Neural progenitor cell (in vitro differentiated cells): ENCODE results near the gene PAPSS2.

Source experiments
- EZH2 ChIP-seq: fragments of 200-600 bp; sonication (generic); IDR thresholded peaks from 2 replicates; pipeline ENCODE4 v1.6.1; 2017; ENCODE audit warnings: antibody characterized with exemption, mild to moderate bottlenecking, moderate library complexity
- EZH2phosphoT487 ChIP-seq: fragments of 200-600 bp; sonication (generic); IDR thresholded peaks from 2 replicates; pipeline ENCODE4 v1.6.1; 2017; ENCODE audit warnings: antibody characterized with exemption
- TF ChIP-seq, protein P1 (sequence below): fragments of 200-600 bp; sonication (generic); IDR thresholded peaks from 2 replicates; pipeline ENCODE4 v1.5.1; 2017; ENCODE audit warnings: antibody characterized with exemption, mild to moderate bottlenecking

DNA sequence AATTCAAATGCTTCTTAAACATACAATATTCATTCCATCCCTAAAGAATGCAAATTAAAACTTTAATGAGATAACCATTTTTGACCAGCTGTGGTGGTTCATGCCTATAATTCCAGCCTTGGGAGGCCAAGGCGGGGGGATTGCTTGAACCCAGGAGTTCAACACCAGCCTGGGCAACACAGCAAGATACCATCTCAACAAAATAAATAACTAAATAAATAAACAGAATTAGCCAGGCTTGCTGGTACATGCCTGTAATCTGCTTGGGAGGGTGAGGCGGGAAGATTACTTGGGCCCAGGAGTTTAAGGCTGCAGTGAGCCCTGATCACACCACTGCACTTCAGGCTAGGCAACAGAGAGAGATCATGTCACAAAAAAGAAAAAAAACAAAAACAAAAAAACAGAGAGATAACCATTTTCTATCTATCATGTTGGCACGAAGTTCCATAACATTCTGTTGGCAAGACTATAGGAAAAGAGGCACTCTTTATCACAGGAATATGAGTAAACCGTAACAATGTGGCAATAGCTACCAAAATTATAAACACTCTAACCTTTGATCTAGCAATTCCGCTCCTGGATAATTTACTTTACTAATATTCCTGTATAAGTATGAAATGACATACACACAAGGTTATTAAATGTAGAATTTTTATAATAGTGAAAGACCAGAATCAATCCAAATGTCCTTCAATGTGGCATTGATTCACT, 106.1 kb downstream of the PAPSS2 start:
- TF ChIP-seq, protein P1, sequence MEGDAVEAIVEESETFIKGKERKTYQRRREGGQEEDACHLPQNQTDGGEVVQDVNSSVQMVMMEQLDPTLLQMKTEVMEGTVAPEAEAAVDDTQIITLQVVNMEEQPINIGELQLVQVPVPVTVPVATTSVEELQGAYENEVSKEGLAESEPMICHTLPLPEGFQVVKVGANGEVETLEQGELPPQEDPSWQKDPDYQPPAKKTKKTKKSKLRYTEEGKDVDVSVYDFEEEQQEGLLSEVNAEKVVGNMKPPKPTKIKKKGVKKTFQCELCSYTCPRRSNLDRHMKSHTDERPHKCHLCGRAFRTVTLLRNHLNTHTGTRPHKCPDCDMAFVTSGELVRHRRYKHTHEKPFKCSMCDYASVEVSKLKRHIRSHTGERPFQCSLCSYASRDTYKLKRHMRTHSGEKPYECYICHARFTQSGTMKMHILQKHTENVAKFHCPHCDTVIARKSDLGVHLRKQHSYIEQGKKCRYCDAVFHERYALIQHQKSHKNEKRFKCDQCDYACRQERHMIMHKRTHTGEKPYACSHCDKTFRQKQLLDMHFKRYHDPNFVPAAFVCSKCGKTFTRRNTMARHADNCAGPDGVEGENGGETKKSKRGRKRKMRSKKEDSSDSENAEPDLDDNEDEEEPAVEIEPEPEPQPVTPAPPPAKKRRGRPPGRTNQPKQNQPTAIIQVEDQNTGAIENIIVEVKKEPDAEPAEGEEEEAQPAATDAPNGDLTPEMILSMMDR: no peak
- TF ChIP-seq EZH2phosphoT487 (no peak), EZH2 (no peak)
